GM18870 (cell line): ENCODE measurements around the gene TBC1D2.
"Not testable (repeated sequence)": the region's sequence is repeated elsewhere in the genome, so short reads cannot be mapped to it uniquely, and the experiment has no call there.

Experiments
- ATAC-seq: cut with Tn5 transposase; IDR thresholded peaks from one replicate; pipeline ENCODE4 v1.9.1; 2021; ENCODE audit warnings: moderate library complexity; ENCODE audit not compliant: unreplicated experiment

Gene TBC1D2

GRCh38 chr9:98255578-98256296 is at the start of gene TBC1D2:
Gene TBC1D2 (minus strand): TSS chr9:98255649. CDS start chr9:98255541, 108 bp downstream.
- ATAC-seq = peak; percentile 81

GRCh38 chr9:98304381-98304780 is 48.9 kb upstream of the TBC1D2 start:
- no peak for ATAC-seq

DNA sequence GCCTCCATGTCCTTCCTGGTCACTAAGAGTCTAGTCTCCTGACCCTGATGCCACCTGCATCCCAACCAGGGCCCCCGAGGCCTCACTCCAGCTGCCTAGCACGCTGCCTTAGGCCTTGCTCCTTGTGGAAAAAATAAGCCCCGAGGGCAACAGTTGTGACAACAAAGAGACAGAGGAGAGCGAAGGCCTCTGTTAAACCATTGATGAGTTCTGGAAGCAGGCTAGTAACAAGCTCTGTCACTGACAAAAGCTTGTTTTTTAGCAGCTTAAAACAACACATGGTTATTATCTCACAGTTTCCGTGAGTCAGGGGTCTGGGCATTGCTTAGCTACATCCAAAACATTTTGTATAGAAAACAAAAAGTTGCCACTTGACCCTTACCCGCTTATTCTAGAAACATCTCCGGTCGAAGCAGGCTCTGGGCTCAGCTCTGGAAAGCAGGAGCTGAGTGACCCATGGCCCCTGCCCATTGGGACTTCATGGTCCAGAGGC is 48.2 kb upstream of the TBC1D2 start:
- no peak for ATAC-seq

DNA sequence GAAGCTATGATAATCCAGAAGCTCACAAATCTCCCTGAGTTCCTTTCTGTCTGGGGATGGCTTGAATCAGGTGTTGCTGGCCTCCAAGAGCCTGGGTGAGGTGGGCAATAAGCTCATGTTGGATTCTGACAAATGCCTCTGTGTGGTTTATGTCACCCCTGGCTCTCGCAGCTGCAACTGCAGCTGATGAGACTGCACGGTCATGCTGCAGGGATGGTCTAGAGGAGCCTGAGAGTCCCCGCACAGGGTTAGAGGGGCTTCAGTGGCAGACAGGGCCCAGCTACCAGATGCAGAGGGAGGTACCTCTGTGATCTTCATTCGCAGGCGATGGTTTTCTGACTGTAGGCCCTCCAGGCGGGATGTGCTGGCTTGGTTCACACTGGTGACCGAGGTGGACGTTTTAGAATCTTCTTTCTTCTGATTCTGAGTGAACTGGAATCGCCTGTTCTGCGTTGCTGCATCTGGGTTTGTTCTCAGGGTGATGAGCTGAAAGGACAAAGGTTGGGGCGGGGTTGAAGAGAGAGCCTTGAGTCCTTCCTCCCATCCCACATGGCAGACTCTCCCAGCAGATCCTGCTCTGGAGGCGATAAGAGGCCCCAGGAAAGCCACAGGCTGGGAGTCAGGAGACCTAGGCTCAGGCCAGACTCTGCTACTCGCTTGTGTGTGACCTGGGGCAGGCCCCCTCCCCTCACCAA is 47.6 kb upstream of the TBC1D2 start:
- no peak for ATAC-seq

GRCh38 chr9:98302150-98302549 is 46.7 kb upstream of the TBC1D2 start:
- ATAC-seq = no peak

GRCh38 chr9:98300611-98301010 is 45.2 kb upstream of the TBC1D2 start:
- ATAC-seq = no peak

- no peak for ATAC-seq
Observed at GRCh38 chr9:98298476-98298875, 43.0 kb upstream of the TBC1D2 start.

DNA sequence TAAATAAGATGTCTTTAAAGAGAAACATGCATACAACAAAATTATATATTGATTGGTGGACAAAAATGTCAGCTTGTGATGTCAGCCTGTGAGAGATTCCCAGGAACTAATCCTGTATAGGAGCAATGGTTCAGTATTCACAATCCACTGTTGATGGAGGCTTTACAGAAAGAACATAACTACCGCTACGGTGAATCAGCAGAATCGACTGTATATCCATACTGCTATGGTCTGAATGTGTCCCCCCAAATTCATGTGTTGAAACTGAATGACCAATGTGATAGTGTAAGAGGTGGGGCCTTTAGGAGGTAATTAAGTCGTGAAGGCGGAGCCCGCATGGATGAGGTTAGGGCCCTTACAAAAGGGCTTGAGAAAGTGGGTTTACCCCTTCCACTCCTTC is 40.4 kb upstream of the TBC1D2 start:
- ATAC-seq = no peak

- ATAC-seq = no peak
Observed at GRCh38 chr9:98291820-98292219, 36.4 kb upstream of the TBC1D2 start.

DNA sequence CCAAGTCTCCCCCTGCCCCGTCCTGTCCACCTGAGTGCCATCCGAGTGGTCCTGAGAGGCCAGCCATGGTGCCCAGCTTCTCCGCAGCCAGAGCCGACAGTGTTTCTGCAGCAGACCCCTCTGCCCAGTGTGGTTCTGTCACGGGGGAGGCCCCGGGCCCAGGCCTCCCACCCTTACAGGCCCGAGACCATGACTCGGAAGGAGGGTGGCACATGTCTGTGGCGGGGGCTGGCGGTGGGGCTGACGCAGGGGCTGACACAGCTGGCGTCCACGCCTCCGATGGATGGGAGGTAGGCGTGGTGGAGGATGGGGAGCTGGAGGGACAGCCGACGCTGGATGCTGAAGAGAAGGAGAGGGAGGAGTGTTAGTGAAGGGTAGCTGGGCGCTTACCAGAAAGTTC is 35.0 kb upstream of the TBC1D2 start:
- ATAC-seq = no peak

DNA sequence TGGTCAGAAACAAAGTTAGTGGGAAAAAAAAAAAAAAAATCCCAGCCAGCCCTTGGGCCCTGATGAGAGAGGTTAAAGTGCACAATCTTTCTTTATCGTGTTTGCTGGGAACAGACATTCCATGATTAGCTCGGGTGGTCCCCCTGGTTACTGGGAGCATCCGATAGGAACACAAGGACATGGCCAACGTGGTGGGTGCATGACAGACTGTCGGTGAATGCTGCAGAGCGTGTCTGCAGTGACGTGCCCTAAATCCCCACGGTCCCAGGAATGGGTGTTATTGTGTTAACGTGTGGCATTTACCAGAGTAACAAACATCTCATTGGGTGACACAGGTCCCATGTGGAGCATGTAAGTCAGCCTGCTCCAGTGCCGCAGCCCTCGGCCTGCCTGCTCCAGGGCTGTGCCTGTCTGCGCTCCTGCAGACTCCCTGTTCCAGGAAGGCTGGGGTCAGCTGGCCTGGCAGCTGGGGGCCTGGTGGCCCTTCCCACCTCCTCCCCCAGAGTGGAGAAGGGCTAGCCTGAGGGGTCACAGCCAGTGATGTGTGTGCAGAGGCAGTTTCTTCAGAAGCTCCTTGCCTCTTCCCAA is 34.3 kb upstream of the TBC1D2 start:
- no peak for ATAC-seq

GRCh38 chr9:98288881-98289280 is 33.4 kb upstream of the TBC1D2 start:
- ATAC-seq = no peak

DNA sequence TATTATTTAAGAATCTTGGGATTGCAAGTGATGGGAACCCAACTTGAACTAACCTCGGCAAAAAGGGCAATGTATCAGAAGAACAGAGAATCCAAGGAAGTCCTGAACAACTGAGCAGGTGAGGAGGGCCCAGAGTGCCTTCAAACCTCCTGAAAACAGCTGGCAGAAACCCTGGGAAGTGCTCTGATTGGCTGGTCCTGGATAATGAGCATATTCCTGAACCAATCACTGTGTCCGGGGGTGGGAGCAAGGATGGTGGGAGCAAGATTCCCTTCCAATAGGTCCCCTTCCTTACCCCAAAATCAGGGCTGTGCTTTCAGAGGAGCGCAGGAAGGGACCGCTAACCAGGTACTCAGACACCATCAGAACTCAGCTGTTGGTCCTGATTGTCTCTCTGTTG is 31.9 kb upstream of the TBC1D2 start:
- no peak for ATAC-seq

- no peak for ATAC-seq
Observed at GRCh38 chr9:98285446-98285845, 30.0 kb upstream of the TBC1D2 start.

GRCh38 chr9:98284754-98285153 is 29.3 kb upstream of the TBC1D2 start:
- ATAC-seq = no peak

DNA sequence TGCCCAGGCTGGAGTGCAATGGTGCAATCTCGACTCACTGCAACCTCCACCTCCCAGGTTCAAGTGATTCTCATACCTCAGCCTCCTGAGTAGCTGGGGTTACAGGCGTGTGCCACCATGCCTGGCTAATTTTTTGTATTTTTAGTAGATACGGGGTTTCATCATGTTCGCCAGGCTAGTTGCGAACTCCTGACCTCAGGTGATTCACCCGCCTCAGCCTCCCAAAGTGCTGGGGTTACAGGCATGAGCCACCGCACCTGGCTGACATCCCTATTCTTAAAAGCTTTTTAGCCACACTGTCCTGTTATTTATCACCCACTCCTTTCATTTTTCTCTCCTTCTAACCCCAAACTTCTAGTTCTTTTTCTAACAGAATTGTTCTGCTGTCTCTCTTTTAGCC is 27.7 kb upstream of the TBC1D2 start:
- not testable (repeated sequence) for ATAC-seq

DNA sequence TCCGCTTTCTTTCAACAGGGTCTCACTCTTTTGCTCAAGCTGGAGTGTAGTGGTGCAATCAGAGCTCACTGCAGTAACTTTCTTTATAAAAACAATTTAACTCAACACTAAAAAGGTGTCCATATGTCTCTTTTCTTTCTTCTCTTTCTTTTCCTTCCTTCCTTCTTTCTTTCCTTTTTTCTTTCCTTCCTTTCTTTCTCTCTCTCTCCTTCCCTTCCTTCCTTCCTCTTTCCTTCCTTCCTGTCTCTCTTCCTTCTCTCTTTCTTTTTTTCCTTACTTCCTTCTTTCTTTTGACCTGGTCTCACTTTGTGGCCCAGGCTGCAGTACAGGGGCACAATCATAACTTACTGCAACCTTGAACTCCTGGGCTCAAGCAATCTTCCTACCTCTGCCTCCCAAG is 25.8 kb upstream of the TBC1D2 start:
- no peak for ATAC-seq

- ATAC-seq = no peak
Observed at GRCh38 chr9:98280574-98280973, 25.1 kb upstream of the TBC1D2 start.

DNA sequence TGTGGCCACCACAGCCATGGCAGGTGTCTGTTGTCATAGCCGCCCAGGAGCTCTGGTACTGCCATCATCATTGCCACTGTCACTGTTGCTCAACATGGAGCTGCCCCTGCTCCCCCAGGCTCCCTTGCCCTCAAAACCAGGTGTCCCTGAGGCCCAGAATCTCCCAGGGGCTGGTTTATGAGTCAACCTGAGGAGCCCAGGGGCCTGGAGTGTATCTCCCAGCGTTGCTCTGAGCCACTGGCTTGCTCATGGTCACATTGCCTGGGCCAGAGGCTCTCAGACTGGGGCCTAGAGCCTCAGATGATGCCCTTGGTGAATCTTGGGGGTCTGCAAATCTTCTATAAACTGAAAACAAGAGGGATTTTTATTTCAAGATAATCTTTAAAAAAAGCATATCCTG is 24.7 kb upstream of the TBC1D2 start:
- ATAC-seq = no peak

GRCh38 chr9:98276907-98277469 is 21.5 kb upstream of the TBC1D2 start:
- ATAC-seq = no peak

DNA sequence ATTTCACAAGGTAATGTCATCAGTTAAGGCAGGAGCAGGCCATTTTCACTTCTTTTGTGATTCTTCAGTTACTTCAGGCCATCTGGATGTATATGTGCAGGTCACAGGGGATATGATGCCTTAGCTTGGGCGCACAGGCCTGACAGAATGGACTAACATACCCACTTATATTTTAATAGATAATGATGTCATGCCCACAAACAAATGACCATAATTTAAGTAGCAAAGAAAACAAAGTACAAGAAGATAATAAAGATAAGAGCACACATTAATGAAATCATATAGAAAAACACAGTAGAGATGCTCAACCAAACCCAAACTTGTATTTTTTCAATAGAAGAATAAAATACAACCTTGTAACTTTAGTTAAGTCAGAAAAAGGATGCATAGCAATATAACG is 19.7 kb upstream of the TBC1D2 start:
- no peak for ATAC-seq

GRCh38 chr9:98272083-98272482 is 16.6 kb upstream of the TBC1D2 start:
- no peak for ATAC-seq
